GM08714 (cell line): ENCODE results near the gene XXYLT1.

Source experiments
- H3K4me3 ChIP-seq: fragments of 200-500 bp; sonication (Bioruptor generic); 2 replicates; pipeline ENCODE4 v1.5.1; 2014; ENCODE audit warnings: mild to moderate bottlenecking, low read length, inconsistent platforms
- ZNF274 ChIP-seq: IDR thresholded peaks from 2 replicates; pipeline ENCODE4 v1.6.1; 2012; ENCODE audit warnings: mild to moderate bottlenecking, low read depth, low read length

The XXYLT1 gene

DNA sequence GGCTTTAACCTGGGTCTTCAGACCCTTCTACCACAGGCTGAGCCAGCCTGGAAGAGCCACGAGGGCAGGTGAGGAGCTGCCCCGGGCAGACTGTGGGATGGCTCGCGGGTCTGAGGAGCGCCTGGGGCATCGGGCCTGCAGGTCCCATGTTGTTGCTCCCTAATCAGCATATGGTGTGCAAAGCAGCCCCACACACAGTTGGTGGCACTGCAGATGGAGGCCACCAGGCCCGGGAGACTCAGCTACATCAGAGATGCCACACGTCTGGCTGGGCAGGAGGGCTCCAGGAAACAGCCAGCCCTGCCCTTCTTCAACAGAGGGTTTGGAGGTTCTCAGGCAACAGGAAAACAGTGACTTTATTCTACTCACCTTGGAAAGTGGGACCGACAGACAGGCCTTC, 63.9 kb downstream of the XXYLT1 start:
- H3K4me3 ChIP-seq = no peak overlapping the region
- no peak for TF ChIP-seq ZNF274

DNA sequence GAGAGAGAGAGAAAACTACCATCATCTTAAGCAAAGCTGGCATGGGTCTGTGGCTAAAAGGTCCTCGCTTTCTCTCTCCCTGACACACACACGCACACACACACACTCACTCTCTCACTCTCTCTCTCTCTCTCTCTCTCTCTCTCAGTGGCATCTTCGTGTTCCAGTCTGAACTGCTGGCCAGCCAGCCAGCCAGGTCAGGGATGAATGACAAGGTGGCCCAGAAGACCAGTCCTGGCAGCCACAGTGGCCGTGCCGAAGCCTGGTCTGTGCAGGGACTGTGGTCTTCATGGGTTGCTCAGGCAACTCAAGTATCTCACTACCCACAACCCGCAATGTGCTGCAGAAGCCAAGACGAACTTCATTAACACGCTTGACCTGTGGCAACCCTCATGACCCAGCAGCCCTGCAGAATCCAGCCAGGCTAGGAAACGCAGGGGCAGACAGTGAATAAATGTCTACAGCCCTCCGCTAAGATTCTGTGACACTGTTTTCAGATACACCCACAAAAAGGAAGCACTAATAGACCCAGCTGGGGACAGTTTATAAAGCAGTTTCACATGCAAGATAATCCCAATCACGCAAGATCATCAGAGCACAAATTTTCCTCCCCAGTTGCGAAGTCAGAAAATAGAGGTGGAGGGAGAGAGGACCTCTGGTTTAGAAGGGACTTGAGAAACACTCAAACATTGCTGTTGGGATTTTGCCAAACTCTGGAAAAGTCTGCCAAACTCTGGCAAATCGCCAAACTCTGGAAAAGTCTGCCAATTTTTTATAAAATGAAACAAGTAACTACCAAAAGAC, 66.4 kb downstream of the XXYLT1 start:
- no peak for TF ChIP-seq ZNF274
- no peak overlapping the region for H3K4me3 ChIP-seq

DNA sequence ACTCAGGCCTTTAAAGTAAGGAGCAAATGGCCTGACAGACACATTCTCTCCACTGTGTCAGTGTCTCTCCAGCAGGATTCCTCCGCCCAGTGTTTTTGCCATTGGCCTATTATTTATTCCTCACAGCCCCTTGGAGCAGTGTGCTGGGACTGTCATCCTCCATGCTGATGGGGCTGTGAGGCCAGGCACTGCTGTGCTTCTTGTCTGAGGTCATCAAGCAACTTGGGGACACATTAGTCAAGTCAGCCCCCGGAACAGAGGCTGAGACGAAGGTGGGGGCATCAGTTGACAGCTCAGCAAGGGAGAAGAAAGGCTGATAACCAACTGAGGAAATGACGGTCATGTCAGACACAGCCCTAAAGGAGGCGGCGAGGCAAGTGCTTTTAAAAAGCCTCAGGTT, 67.4 kb downstream of the XXYLT1 start:
- H3K4me3 ChIP-seq = no peak overlapping the region
- TF ChIP-seq ZNF274 = no peak

DNA sequence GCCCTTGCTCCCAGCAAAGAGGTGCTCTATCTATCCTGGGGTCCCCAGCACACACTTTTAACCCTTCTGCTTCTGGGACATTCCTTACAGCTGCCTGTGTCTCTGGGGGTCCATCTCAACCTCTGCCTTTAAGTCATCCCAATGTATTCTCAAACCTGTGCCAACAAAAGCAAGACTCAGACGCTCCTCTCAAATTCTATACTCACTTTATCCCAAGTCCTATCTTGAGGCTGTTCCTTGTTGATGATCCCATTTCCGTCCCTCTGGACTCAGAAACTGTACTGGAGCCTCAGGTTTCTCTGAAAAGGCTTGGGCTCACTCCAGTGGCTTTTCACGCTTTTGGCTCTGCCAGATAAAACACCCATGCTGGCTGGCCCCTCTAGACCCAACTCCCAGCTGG, 69.7 kb downstream of the XXYLT1 start:
- no peak overlapping the region for H3K4me3 ChIP-seq
- TF ChIP-seq ZNF274 = no peak

DNA sequence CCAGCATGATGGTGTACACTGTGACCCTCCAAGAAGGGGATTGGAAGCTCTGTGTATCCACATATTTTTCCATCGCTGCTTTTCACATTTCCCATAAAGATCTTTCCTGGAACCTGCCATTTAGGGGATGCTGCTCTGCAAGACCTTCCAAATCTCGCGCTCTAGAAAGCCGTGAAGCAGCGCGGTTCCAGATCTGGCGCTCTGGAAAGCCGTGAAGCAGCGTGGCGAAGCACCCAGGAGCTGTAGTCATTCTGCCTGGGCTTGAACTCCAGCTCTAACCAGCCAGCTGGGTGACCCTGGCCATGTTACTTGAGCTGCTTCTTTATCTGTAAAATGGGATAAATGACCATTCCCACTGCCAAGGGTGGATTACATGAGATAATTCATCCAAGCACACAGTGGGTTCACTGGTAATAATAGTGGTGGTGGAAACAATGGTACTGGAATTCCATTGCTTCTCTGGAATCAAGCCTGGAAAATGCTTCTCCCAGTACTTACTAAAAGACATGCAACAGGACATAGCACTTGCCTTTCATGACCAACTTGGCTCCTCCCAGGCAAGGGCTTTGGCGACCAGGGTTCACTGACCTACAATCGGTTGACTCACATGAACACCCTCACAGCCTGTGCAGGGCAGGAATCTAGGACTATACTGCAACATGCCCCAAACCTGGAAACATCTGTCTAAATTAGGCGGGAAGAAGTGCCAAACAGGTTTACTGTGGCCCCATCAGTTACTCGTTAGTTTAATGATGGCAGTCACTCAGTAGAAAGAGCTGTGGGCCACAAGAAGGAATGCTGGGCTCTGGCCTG, 70.7 kb downstream of the XXYLT1 start:
- H3K4me3 ChIP-seq = no peak overlapping the region
- no peak for TF ChIP-seq ZNF274

DNA sequence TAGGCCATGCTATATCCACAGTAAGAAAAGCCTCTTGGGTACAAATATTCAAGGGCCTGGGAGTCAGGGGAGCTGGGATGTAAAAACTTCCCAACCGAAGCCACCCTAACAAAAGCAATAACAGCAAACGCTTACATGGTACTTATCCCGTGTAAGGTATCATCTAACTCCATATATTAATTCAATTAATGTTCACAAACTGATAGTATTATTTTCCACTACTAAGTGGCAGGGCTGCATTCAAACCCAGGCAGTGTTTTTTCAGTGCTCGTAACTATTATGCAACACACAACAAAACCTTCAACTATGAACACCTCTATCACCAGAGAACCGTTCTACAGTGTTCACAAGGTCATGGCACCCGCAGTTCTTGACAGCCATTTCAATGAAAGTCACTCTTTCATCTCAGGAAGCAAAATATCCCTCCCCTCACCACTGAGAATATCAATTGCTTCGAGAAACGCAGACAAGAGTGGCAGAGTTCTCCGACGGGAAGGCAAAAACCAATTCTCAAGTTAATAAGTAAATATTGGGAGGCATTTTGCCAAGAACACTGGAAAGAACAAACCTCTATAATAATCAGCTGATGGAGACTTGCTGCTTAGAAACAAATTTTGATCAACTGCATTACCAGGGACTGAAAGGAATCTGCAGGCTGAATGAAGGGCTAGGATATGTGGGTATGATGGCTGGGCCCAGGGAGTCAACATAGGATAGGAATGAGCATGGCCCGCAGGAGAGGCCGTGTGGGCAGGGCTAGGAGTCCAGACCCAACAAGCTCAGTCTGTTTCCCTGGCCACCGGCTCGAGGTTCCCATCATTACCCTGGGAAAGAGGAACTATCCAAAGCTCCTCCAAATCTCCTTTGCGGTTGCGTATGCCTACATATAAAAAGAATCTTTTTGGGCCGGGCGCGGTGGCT, 72.3 kb downstream of the XXYLT1 start:
- no peak for TF ChIP-seq ZNF274
- H3K4me3 ChIP-seq = no peak overlapping the region

DNA sequence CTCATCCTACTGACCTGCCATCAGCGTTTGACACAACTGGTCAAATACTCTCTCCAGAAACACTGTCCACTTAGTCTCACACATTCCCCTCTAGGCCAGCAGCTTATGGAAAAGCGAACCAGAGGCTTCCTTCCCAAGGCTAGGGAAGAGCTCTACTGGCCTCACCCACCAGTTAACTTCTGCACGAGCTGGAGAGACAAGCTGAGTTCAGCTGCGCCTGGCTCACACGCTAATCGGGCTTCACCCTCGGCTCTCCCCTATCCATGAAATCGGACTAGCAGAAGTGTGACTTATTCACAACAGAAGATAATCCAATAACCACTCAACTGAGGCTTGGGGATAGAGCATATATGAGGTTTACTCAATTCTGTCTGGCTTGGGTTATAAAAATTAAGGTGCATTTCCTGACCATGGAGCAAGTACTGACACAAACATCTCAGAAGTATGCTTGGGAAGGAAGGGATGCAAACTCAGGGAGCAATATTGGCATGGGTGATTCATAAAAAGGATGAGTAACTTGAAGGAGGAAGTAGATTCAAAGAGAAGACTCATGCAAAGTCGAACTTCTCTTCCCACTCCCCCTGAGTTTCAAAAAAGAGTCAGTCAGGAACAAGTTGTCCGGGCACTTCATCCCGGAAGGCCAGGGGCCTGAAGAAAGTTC, 73.1 kb downstream of the XXYLT1 start:
- no peak overlapping the region for H3K4me3 ChIP-seq
- no peak for TF ChIP-seq ZNF274

DNA sequence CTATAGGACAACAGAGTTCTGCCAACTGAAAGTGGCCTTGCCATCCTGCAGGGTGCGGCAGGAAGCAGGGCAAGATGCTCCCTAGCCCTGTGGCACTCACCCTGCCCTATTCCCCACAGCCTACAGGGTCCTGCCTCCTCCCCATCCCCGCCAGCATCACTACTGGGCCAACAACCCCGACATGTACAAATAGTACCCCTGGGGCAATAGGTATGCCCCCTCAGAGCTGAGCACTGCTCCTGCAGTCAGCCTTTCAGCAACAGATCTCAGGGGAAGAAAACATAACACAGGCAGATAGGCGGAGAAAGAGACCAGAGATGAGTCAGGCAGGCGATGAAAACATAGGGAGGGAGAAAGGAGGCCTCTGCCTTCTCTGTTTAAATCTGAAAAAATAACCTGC, 74.7 kb downstream of the XXYLT1 start:
- no peak overlapping the region for H3K4me3 ChIP-seq
- no peak for TF ChIP-seq ZNF274

DNA sequence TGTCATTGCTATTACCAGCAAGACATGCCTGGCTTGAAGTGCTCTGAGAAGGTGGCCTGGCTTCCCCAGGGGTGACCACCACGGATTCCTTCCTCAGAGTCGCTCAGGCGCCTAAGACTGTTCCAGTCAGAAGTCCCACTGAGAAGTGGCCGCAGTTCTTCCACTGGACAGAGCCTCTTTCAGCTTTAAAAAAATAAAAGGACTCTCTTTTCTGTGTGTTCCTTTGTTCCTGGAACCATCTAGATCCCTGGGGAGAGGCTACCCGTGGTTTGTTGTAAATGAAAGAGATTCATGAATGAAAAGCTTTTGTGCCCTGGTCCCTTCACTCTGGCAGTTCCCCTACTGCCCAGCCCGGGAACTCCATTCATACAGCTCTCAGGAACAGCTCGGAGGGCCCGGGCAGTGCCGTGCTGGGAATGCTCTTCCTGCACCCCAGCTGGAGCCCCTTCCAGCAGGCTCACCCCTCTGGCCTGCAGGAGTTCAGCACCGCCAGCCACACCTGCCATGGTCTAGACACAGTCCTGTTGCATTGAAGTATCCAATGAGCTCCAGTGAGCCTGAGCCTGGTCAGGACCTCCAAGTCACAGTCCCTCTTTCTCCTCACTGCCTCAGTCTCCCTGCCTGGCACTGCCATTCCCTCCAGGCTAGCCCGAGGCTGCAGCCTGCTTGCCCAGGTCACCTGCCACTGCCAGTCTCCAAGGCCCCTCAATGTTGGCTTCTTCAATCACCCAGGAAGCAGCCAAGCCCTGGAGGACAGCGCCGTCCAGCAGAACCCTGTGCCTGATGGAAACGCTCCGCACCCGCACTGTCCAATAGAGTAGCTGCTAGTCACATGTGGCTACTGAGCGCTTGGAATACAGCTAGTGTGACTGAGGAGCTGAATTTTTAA, 75.4 kb downstream of the XXYLT1 start:
- no peak for TF ChIP-seq ZNF274

DNA sequence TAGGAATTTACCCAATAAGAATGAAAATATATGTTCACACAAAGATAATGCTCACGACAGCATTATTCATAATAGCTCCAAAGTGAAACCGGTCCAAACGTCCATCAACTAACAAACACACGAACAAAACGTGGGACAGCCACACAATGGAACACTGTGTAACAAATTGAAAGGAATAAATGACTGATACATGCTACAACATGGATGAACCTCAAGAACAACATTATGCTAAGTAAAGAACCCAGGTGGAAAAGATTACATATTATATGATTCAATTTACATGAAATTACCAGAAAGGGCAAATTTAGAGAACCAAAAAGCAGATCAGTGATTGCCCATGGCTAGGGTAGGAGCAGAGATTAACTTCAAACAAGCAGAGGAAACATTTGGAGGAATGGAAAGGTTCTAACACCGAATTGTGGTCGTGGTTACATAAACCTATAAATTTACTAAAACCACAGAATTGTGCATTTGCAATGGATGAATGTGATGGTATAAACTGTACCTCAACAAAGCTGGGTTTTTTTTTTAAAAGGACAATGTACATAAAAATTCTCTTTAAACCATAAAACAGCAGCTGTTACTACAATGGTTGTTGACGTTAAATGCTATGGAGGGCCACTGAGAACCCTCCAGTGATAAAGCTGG, 76.3 kb downstream of the XXYLT1 start:
- no peak overlapping the region for H3K4me3 ChIP-seq
- TF ChIP-seq ZNF274 = no peak

More for the DNA sequence above, 75.4 kb downstream of the XXYLT1 start:
- no peak overlapping the region for H3K4me3 ChIP-seq

DNA sequence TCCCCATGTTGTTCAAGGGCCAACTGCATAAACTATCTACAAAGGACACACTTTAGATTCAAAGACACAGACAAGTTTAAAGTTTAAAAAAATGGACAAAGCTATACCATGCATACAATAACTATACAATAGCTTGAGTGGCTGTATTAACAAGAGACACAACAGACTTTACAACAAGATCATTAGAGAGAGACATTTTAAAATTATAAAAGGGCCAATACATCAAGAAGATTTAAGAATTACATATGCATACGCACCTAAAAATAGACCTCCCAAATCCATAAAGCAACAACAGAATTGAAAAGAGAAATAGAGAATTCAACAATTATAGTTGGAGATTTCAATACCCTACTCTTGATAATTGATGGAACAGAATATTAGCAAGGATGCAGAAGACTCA, 79.4 kb downstream of the XXYLT1 start:
- TF ChIP-seq ZNF274 = no peak
- H3K4me3 ChIP-seq = no peak overlapping the region

DNA sequence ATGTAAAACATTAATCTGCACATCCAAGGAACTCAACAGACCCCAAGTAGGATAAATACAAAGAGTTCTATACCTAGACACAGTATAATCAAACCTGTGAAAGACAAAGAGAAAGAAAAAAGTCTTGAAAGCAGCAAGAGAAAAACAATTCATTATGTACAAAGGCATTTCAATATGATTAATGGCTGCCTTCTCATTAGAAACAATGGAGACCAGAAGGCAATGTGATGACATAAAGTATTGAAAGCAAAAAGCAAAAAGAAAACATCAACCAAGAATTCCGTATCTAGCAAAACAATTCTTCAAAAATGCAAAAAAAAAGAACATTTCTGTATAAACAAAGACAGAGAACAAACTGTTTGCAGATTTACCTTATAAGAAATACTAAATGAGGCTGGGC, 81.1 kb downstream of the XXYLT1 start:
- no peak overlapping the region for H3K4me3 ChIP-seq
- TF ChIP-seq ZNF274 = no peak
